HG02852 (cell line): ENCODE results near the gene PARD3B.
"Not testable (repeated sequence)": the region's sequence is repeated elsewhere in the genome, so short reads cannot be mapped to it uniquely, and the experiment has no call there.

Source experiments
- ATAC-seq: cut with Tn5 transposase; IDR thresholded peaks from one replicate; pipeline ENCODE4 v1.9.1; 2021; ENCODE audit warnings: mild to moderate bottlenecking, moderate library complexity; ENCODE audit not compliant: unreplicated experiment

PARD3B gene

GRCh38 chr2:205475416-205475768 lies 930.1 kb downstream of the PARD3B start:
- ATAC-seq: no peak

- ATAC-seq: no peak
Observed at GRCh38 chr2:205477016-205477705, 931.9 kb downstream of the PARD3B start.

- no peak for ATAC-seq
Observed at GRCh38 chr2:205481861-205482260, 936.6 kb downstream of the PARD3B start.

- ATAC-seq: no peak
Observed at GRCh38 chr2:205482399-205483081, 937.3 kb downstream of the PARD3B start.

- no peak for ATAC-seq
Observed at GRCh38 chr2:205483095-205483494, 937.8 kb downstream of the PARD3B start.

- ATAC-seq: no peak
Observed at GRCh38 chr2:205484215-205484614, 938.9 kb downstream of the PARD3B start.

GRCh38 chr2:205484764-205485163 lies 939.5 kb downstream of the PARD3B start:
- no peak for ATAC-seq

GRCh38 chr2:205493528-205493927 lies 948.3 kb downstream of the PARD3B start:
- not testable (repeated sequence) for ATAC-seq

GRCh38 chr2:205494537-205495235 lies 949.4 kb downstream of the PARD3B start:
- no peak for ATAC-seq

- no peak for ATAC-seq
Observed at GRCh38 chr2:205495819-205496218, 950.5 kb downstream of the PARD3B start.

- ATAC-seq: no peak
Observed at GRCh38 chr2:205496370-205496769, 951.1 kb downstream of the PARD3B start.

- ATAC-seq: no peak
Observed at GRCh38 chr2:205496772-205497171, 951.5 kb downstream of the PARD3B start.

GRCh38 chr2:205499006-205499405 lies 953.7 kb downstream of the PARD3B start:
- ATAC-seq: no peak

GRCh38 chr2:205500065-205500464 lies 954.8 kb downstream of the PARD3B start:
- no peak for ATAC-seq

GRCh38 chr2:205500951-205501350 lies 955.7 kb downstream of the PARD3B start:
- ATAC-seq: no peak

- ATAC-seq: no peak
Observed at GRCh38 chr2:205501826-205502225, 956.6 kb downstream of the PARD3B start.

GRCh38 chr2:205505371-205505770 lies 960.1 kb downstream of the PARD3B start:
- ATAC-seq: no peak

- ATAC-seq: no peak
Observed at GRCh38 chr2:205509655-205510054, 964.4 kb downstream of the PARD3B start.

GRCh38 chr2:205510345-205510744 lies 965.1 kb downstream of the PARD3B start:
- ATAC-seq: no peak

GRCh38 chr2:205511221-205511620 lies 965.9 kb downstream of the PARD3B start:
- ATAC-seq: no peak

GRCh38 chr2:205511641-205512040 lies 966.4 kb downstream of the PARD3B start:
- ATAC-seq: no peak

- no peak for ATAC-seq
Observed at GRCh38 chr2:205520311-205520710, 975.0 kb downstream of the PARD3B start.
